ENCODE results near the gene PRODH2. TPM values are rescaled to one million over a fixed set of nuclear protein-coding genes. Genes with fewer than 3 reads are reported as not detected.
"Not testable (repeated sequence)": the region's sequence is repeated elsewhere in the genome, so short reads cannot be mapped to it uniquely, and the experiment has no call there.

PRODH2 gene
- total RNA-seq, 1 experiment from 2014 or later, result not detected

- no peak for TF ChIP-seq EZH2 (IDR thresholded peaks at IDR 0.05; ENCODE audit: borderline replicate concordance, low read depth, low read length, poor library complexity, severe bottlenecking)
- no peak for TF ChIP-seq CTCF (conservative IDR thresholded peaks at IDR 0.05; ENCODE audit: low read depth, low read length)
- no TSS peak for BruUV-seq (replicated peaks)
- Histone ChIP-seq H3K27me3 (replicated peaks; ENCODE audit: insufficient read depth, low read depth, low read length, poor library complexity) (peaks cover 16% of the 10 kb centered on the region), H3K4me1 (ENCODE audit: insufficient read depth, low read length, poor library complexity, severe bottlenecking) (no peaks in the 10 kb centered on the region), H3K27ac (ENCODE audit: low read depth, low read length, poor library complexity, severe bottlenecking) (no peak overlapping the region), H3K9me3 (ENCODE audit: low read depth, low read length, poor library complexity, severe bottlenecking) (no peaks in the 10 kb centered on the region), H3K36me3 (ENCODE audit: insufficient read depth, low read length, poor library complexity, severe bottlenecking) (no peaks in the 10 kb centered on the region), H3K4me3 (ENCODE audit: low read depth, low read length, poor library complexity, severe bottlenecking) (no peak overlapping the region)
- POLR2A ChIA-PET (ENCODE audit: low non-redundant PET), result no interaction called here
- intact Hi-C loops (cut with micrococcal nuclease; ENCODE audit: unreplicated experiment), result no loop called here
- DNase-seq (ENCODE audit: low spot score), result no peak
- CTCF ChIA-PET, result no interaction called here
Measured at GRCh38 chr19:35796645-35797542, 15.8 kb downstream of the PRODH2 start.

GRCh38 chr19:35795564-35795963, 17.1 kb downstream of the PRODH2 start:
- BruUV-seq (replicated peaks); CTCF ChIA-PET; intact Hi-C loops (cut with micrococcal nuclease; ENCODE audit: unreplicated experiment); DNase-seq (ENCODE audit: low spot score); H3K4me1 ChIP-seq (ENCODE audit: insufficient read depth, low read length, poor library complexity, severe bottlenecking); H3K9me3 ChIP-seq (ENCODE audit: low read depth, low read length, poor library complexity, severe bottlenecking); H3K4me3 ChIP-seq (ENCODE audit: low read depth, low read length, poor library complexity, severe bottlenecking); POLR2A ChIA-PET (ENCODE audit: low non-redundant PET); H3K36me3 ChIP-seq (ENCODE audit: insufficient read depth, low read length, poor library complexity, severe bottlenecking); H3K27ac ChIP-seq (ENCODE audit: low read depth, low read length, poor library complexity, severe bottlenecking): not testable (repeated sequence)
- H3K27me3 ChIP-seq (replicated peaks; ENCODE audit: insufficient read depth, low read depth, low read length, poor library complexity), result peaks cover 16% of the 10 kb centered on the region

GRCh38 chr19:35793381-35794165, 19.1 kb downstream of the PRODH2 start:
- Histone ChIP-seq H3K36me3 (ENCODE audit: insufficient read depth, low read length, poor library complexity, severe bottlenecking) (no peaks in the 10 kb centered on the region), H3K4me3 (ENCODE audit: low read depth, low read length, poor library complexity, severe bottlenecking) (no peak overlapping the region), H3K9me3 (ENCODE audit: low read depth, low read length, poor library complexity, severe bottlenecking) (no peaks in the 10 kb centered on the region), H3K4me1 (ENCODE audit: insufficient read depth, low read length, poor library complexity, severe bottlenecking) (no peaks in the 10 kb centered on the region), H3K27ac (ENCODE audit: low read depth, low read length, poor library complexity, severe bottlenecking) (no peak overlapping the region), H3K27me3 (replicated peaks; ENCODE audit: insufficient read depth, low read depth, low read length, poor library complexity) (peaks cover 16% of the 10 kb centered on the region)
- no TSS peak for BruUV-seq (replicated peaks)
- no peak for DNase-seq (ENCODE audit: low spot score)
- intact Hi-C loops (cut with micrococcal nuclease; ENCODE audit: unreplicated experiment), result no loop called here
- ChIA-PET CTCF (no interaction called here), POLR2A (ENCODE audit: low non-redundant PET) (no interaction called here)
- TF ChIP-seq EZH2 (IDR thresholded peaks at IDR 0.05; ENCODE audit: borderline replicate concordance, low read depth, low read length, poor library complexity, severe bottlenecking), result no peak
- TF ChIP-seq CTCF (conservative IDR thresholded peaks at IDR 0.05; ENCODE audit: low read depth, low read length), result no peak
